H9 (cell line): Measurements from ENCODE around the gene CMSS1. TPM values are rescaled to one million over a fixed set of nuclear protein-coding genes. Genes with fewer than 3 reads are reported as not detected.

Experiments used
- DNase-seq: peaks from one replicate; pipeline ENCODE4 v3.0.0-alpha.2; 2017
- H2AFZ ChIP-seq: one replicate; pipeline ENCODE4 v1.6.1; 2013; ENCODE audit warnings: mild to moderate bottlenecking, low read length, control low read depth, moderate library complexity
- H2AK5ac ChIP-seq: 2 replicates; pipeline ENCODE4 v1.6.1; 2013; ENCODE audit warnings: low read length, control low read depth, mixed read lengths; ENCODE audit not compliant: insufficient read length
- H2BK120ac ChIP-seq: one replicate; pipeline ENCODE4 v1.6.1; 2013; ENCODE audit warnings: low read depth, mild to moderate bottlenecking, low read length, control low read depth, inconsistent platforms; ENCODE audit not compliant: poor library complexity, severe bottlenecking
- H2BK12ac ChIP-seq: 2 replicates; pipeline ENCODE4 v1.6.1; 2013; ENCODE audit warnings: low read length, control low read depth, mixed read lengths, low read depth; ENCODE audit not compliant: insufficient read length
- H2BK15ac ChIP-seq: 2 replicates; pipeline ENCODE4 v1.6.1; 2013; ENCODE audit warnings: low read depth, low read length, control low read depth
- H2BK20ac ChIP-seq: one replicate; pipeline ENCODE4 v1.6.1; 2013; ENCODE audit warnings: low read depth, mild to moderate bottlenecking, low read length, control low read depth, inconsistent platforms; ENCODE audit not compliant: poor library complexity, severe bottlenecking
- H2BK5ac ChIP-seq: 2 replicates; pipeline ENCODE4 v1.6.1; 2013; ENCODE audit warnings: low read length, control low read depth, mixed read lengths; ENCODE audit not compliant: insufficient read length
- H3K14ac ChIP-seq: 2 replicates; pipeline ENCODE4 v1.6.1; 2013; ENCODE audit warnings: low read length, control low read depth; ENCODE audit not compliant: insufficient read depth
- H3K18ac ChIP-seq: 2 replicates; pipeline ENCODE4 v1.6.1; 2013; ENCODE audit warnings: low read depth, mild to moderate bottlenecking, mixed read lengths, low read length, control low read depth; ENCODE audit not compliant: insufficient read length
- H3K23ac ChIP-seq: 2 replicates; pipeline ENCODE4 v1.6.1; 2013; ENCODE audit warnings: low read length, control low read depth, mixed read lengths, low read depth; ENCODE audit not compliant: insufficient read length
- H3K23me2 ChIP-seq: 2 replicates; pipeline ENCODE4 v1.6.1; 2013; ENCODE audit warnings: low read depth, mild to moderate bottlenecking, mixed read lengths, low read length, control low read depth; ENCODE audit not compliant: insufficient read length, poor library complexity, severe bottlenecking
- H3K27ac ChIP-seq: 2 replicates; pipeline ENCODE4 v1.5.1; 2013; ENCODE audit warnings: low read length, control low read depth, mixed read lengths, low read depth; ENCODE audit not compliant: insufficient read length
- H3K27me3 ChIP-seq: 2 replicates; pipeline ENCODE4 v1.6.1; 2013; ENCODE audit warnings: low read length, control low read depth, inconsistent platforms; ENCODE audit not compliant: insufficient read depth
- H3K4ac ChIP-seq: 2 replicates; pipeline ENCODE4 v1.6.1; 2013; ENCODE audit warnings: low read depth, mild to moderate bottlenecking, control low read depth, inconsistent platforms, low read length, moderate library complexity
- H3K4me1 ChIP-seq: 2 replicates; pipeline ENCODE4 v1.6.1; 2013; ENCODE audit warnings: low read length, control low read depth, inconsistent platforms; ENCODE audit not compliant: insufficient read depth
- H3K4me2 ChIP-seq: 2 replicates; pipeline ENCODE4 v1.6.1; 2013; ENCODE audit warnings: low read length, control low read depth, mixed read lengths; ENCODE audit not compliant: insufficient read length, insufficient read depth
- H3K56ac ChIP-seq: 2 replicates; pipeline ENCODE4 v1.6.1; 2013; ENCODE audit warnings: low read depth, mild to moderate bottlenecking, mixed read lengths, low read length, control low read depth; ENCODE audit not compliant: insufficient read length
- H3K79me1 ChIP-seq: 2 replicates; pipeline ENCODE4 v1.6.1; 2013; ENCODE audit warnings: low read depth, mild to moderate bottlenecking, moderate library complexity, low read length, control low read depth, inconsistent platforms; ENCODE audit not compliant: insufficient read depth, poor library complexity, severe bottlenecking
- H3K79me2 ChIP-seq: 2 replicates; pipeline ENCODE4 v1.6.1; 2013; ENCODE audit warnings: low read length, control low read depth, inconsistent platforms; ENCODE audit not compliant: insufficient read depth
- H3K9ac ChIP-seq: 2 replicates; pipeline ENCODE4 v1.6.1; 2013; ENCODE audit warnings: low read length, control low read depth, mixed read lengths; ENCODE audit not compliant: insufficient read length; ENCODE audit errors: extremely low read depth
- H3K9me3 ChIP-seq: one replicate; pipeline ENCODE4 v1.6.1; 2013; ENCODE audit warnings: low read depth, low read length, inconsistent platforms; ENCODE audit not compliant: control insufficient read depth
- H3T11ph ChIP-seq: one replicate; pipeline ENCODE4 v1.6.1; 2013; ENCODE audit warnings: mild to moderate bottlenecking, low read length, control low read depth, inconsistent platforms
- H4K20me1 ChIP-seq: one replicate; pipeline ENCODE4 v1.6.1; 2013; ENCODE audit not compliant: control insufficient read depth, insufficient read length, insufficient read depth
- H4K5ac ChIP-seq: 2 replicates; pipeline ENCODE4 v1.6.1; 2013; ENCODE audit warnings: low read depth, mild to moderate bottlenecking, mixed read lengths, low read length, control low read depth; ENCODE audit not compliant: insufficient read length
- H4K8ac ChIP-seq: replicated peaks from 2 replicates; pipeline ENCODE4 v1.6.1; 2013; ENCODE audit warnings: low read length, control low read depth, mixed read lengths, low read depth; ENCODE audit not compliant: insufficient read length
- H4K91ac ChIP-seq: 2 replicates; pipeline ENCODE4 v1.6.1; 2013; ENCODE audit warnings: low read depth, mild to moderate bottlenecking, moderate library complexity, mixed read lengths, low read length, control low read depth; ENCODE audit not compliant: insufficient read length
- H3K27ac Mint-ChIP-seq, 3 experiments: 2 replicates in 2 of 3; 3 replicates in 1 of 3; pipeline ENCODE4 v1.8.0; 2020 to 2021; ENCODE audit warnings: mixed read lengths in 3 of 3, mild to moderate bottlenecking in 1 of 3, moderate library complexity in 1 of 3
- H3K27me3 Mint-ChIP-seq: 2 replicates; pipeline ENCODE4 v1.8.0; 2021; ENCODE audit warnings: low read depth, mild to moderate bottlenecking, moderate library complexity, mixed read lengths
- H3K36me3 Mint-ChIP-seq, 3 experiments: 2 replicates in 2 of 3; 3 replicates in 1 of 3; pipeline ENCODE4 v1.8.0; 2020 to 2021; ENCODE audit warnings: low read depth in 3 of 3, mixed read lengths in 3 of 3; ENCODE audit not compliant: insufficient read depth in 1 of 3
- H3K4me1 Mint-ChIP-seq, 2 experiments: 2 replicates each; pipeline ENCODE4 v1.8.0; 2020; ENCODE audit warnings: mixed read lengths in 2 of 2
- H3K4me3 Mint-ChIP-seq, 2 experiments: 2 replicates in 1 of 2; 3 replicates in 1 of 2; pipeline ENCODE4 v1.8.0; 2020 to 2021; ENCODE audit warnings: mild to moderate bottlenecking in 2 of 2, mixed read lengths in 2 of 2, moderate library complexity in 1 of 2
- H3K9me3 Mint-ChIP-seq, 2 experiments: 2 replicates in 1 of 2; 3 replicates in 1 of 2; pipeline ENCODE4 v1.8.0; 2020; ENCODE audit warnings: mild to moderate bottlenecking in 2 of 2, mixed read lengths in 2 of 2, moderate library complexity in 1 of 2
- total RNA-seq: library from RNA; stranded (reverse); gene quantifications from 2 replicates; pipeline ENCODE4 v1.2.1, GENCODE V29; 2021
- TF ChIP-seq, protein P1 (sequence below): fragments of 200-600 bp; sonication (generic); conservative IDR thresholded peaks from 3 replicates; pipeline ENCODE4 v1.8.0; 2021; ENCODE audit warnings: antibody characterized with exemption, mild to moderate bottlenecking

CMSS1 gene
- total RNA-seq, 1 experiment from 2014 or later, result 61.8 TPM

DNA sequence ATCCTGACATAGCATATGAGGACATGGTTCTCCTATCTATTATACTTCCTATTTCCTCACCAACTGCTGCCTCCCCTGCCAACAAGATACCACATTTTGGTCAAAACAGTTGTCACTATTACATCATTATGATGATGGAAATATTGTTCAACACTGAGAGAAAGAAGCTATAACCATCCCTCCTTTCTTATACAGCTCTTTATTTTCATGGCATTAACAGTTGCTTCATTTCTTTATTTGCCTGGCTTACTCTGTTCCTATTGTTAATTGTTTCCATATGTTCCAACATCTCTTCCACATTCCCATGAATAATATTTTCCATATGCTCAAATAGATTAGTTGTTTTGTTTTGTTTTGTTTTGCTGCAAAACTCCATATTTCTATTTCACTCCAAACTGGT is 337.5 kb downstream of the CMSS1 start:
- H3T11ph ChIP-seq, result no peak overlapping the region
- Mint-ChIP-seq H3K27me3 (no peaks in the 10 kb centered on the region), H3K4me3 (no peak overlapping the region), H3K36me3 (peaks cover 19 to 20% (median 19%) of the 10 kb centered on the region in 3 experiments), H3K4me1 (no peaks in the 10 kb centered on the region), H3K9me3 (peaks cover 16% of the 10 kb centered on the region in 2 experiments), H3K27ac (no peak overlapping the region)
- no peak overlapping the region for H4K91ac ChIP-seq
- H3K9ac ChIP-seq, result no peak overlapping the region
- no peak overlapping the region for H3K23ac ChIP-seq
- H3K9me3 ChIP-seq, result no peaks in the 10 kb centered on the region
- no peak overlapping the region for H4K8ac ChIP-seq
- H3K79me2 ChIP-seq, result no peaks in the 10 kb centered on the region
- H3K79me1 ChIP-seq, result no peaks in the 10 kb centered on the region
- H3K18ac ChIP-seq, result no peak overlapping the region
- H2BK15ac ChIP-seq, result no peak overlapping the region
- no peak overlapping the region for H2BK5ac ChIP-seq
- no peak overlapping the region for H3K14ac ChIP-seq
- H3K23me2 ChIP-seq, result no peaks in the 10 kb centered on the region
- no peak overlapping the region for H3K4ac ChIP-seq
- TF ChIP-seq, protein P1, sequence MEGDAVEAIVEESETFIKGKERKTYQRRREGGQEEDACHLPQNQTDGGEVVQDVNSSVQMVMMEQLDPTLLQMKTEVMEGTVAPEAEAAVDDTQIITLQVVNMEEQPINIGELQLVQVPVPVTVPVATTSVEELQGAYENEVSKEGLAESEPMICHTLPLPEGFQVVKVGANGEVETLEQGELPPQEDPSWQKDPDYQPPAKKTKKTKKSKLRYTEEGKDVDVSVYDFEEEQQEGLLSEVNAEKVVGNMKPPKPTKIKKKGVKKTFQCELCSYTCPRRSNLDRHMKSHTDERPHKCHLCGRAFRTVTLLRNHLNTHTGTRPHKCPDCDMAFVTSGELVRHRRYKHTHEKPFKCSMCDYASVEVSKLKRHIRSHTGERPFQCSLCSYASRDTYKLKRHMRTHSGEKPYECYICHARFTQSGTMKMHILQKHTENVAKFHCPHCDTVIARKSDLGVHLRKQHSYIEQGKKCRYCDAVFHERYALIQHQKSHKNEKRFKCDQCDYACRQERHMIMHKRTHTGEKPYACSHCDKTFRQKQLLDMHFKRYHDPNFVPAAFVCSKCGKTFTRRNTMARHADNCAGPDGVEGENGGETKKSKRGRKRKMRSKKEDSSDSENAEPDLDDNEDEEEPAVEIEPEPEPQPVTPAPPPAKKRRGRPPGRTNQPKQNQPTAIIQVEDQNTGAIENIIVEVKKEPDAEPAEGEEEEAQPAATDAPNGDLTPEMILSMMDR, result no peak
- no peak overlapping the region for H2BK12ac ChIP-seq
- H2BK120ac ChIP-seq, result no peak overlapping the region
- no peak overlapping the region for H3K4me2 ChIP-seq
- H2AFZ ChIP-seq, result no peak overlapping the region
- no peaks in the 10 kb centered on the region for H3K27me3 ChIP-seq
- no peak overlapping the region for H4K5ac ChIP-seq
- H3K56ac ChIP-seq, result no peak overlapping the region
- no peaks in the 10 kb centered on the region for H3K4me1 ChIP-seq
- H2BK20ac ChIP-seq, result no peak overlapping the region
- no peaks in the 10 kb centered on the region for H4K20me1 ChIP-seq
- H2AK5ac ChIP-seq, result no peak overlapping the region
- no peak overlapping the region for H3K27ac ChIP-seq
- DNase-seq, result no peak
